Measurements from ENCODE around the gene PRF1. TPM values are rescaled to one million over a fixed set of nuclear protein-coding genes. Genes with fewer than 3 reads are reported as not detected.

PRF1 gene
- total RNA-seq, 3 donors from 2014 or later (not counting 1 experiment from before 2014, with no cell fraction given): 1,641 to 2,133 (median 1,982) TPM

- Mint-ChIP-seq H3K27ac (peak overlapping the region; percentile 95 to 97), H3K4me1 (peaks cover 86 to 97% of the 10 kb centered on the region in 2 donors), H3K27me3 (ENCODE audit: low read depth in 2 of 2) (no peaks in the 10 kb centered on the region), H3K4me3 (peak overlapping the region; percentile 100), H3K9me3 (no peaks in the 10 kb centered on the region), H3K36me3 (peaks cover 17% of the 10 kb centered on the region)
- peaks cover 37% of the 10 kb centered on the region for H3K36me3 ChIP-seq (ENCODE audit: control insufficient read depth, insufficient read depth, low read length)
- 64% methylated on average over 3 of the region's 3 CpGs for WGBS (ENCODE audit: insufficient coverage)
- peak in 1 of 2 donors; percentile 23 for DNase-seq
- H3K27ac ChIP-seq (ENCODE audit: low read length): peak overlapping the region; percentile 26
- peak; percentile 55 to 63 (median 59) for ATAC-seq
- no peak overlapping the region for H3K4me3 ChIP-seq (ENCODE audit: low read length)
- H3K4me1 ChIP-seq (ENCODE audit: control insufficient read depth, insufficient read depth, low read length): peaks cover 81% of the 10 kb centered on the region
- TF ChIP-seq, protein P1, sequence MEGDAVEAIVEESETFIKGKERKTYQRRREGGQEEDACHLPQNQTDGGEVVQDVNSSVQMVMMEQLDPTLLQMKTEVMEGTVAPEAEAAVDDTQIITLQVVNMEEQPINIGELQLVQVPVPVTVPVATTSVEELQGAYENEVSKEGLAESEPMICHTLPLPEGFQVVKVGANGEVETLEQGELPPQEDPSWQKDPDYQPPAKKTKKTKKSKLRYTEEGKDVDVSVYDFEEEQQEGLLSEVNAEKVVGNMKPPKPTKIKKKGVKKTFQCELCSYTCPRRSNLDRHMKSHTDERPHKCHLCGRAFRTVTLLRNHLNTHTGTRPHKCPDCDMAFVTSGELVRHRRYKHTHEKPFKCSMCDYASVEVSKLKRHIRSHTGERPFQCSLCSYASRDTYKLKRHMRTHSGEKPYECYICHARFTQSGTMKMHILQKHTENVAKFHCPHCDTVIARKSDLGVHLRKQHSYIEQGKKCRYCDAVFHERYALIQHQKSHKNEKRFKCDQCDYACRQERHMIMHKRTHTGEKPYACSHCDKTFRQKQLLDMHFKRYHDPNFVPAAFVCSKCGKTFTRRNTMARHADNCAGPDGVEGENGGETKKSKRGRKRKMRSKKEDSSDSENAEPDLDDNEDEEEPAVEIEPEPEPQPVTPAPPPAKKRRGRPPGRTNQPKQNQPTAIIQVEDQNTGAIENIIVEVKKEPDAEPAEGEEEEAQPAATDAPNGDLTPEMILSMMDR (IDR thresholded peaks at IDR 0.05): no peak
- no peaks in the 10 kb centered on the region for H3K27me3 ChIP-seq (ENCODE audit: control insufficient read depth, insufficient read depth, low read length)
- intact Hi-C loops (cut with micrococcal nuclease): no loop called here
- H3K9me3 ChIP-seq (ENCODE audit: control insufficient read depth, insufficient read depth, low read length): no peaks in the 10 kb centered on the region
Measured at GRCh38 chr10:70594161-70594560, 8.4 kb downstream of the PRF1 start.

- Histone ChIP-seq H3K27ac (ENCODE audit: low read length) (no peak overlapping the region), H3K4me3 (ENCODE audit: low read length) (no peak overlapping the region), H3K4me1 (ENCODE audit: control insufficient read depth, insufficient read depth, low read length) (peaks cover 74% of the 10 kb centered on the region), H3K27me3 (ENCODE audit: control insufficient read depth, insufficient read depth, low read length) (no peaks in the 10 kb centered on the region), H3K9me3 (ENCODE audit: control insufficient read depth, insufficient read depth, low read length) (no peaks in the 10 kb centered on the region), H3K36me3 (ENCODE audit: control insufficient read depth, insufficient read depth, low read length) (peaks cover 30% of the 10 kb centered on the region)
- H3K9me3 Mint-ChIP-seq: no peaks in the 10 kb centered on the region
- H3K4me3 Mint-ChIP-seq: no peak overlapping the region
- 86% methylated on average over 7 of the region's 7 CpGs for WGBS (ENCODE audit: insufficient coverage)
- TF ChIP-seq, protein P1 (IDR thresholded peaks at IDR 0.05): no peak
- ATAC-seq (no peak), DNase-seq (no peak)
- intact Hi-C loops (cut with micrococcal nuclease): no loop called here
- peaks cover 85 to 97% of the 10 kb centered on the region in 2 donors for H3K4me1 Mint-ChIP-seq
- no peaks in the 10 kb centered on the region for H3K27me3 Mint-ChIP-seq (ENCODE audit: low read depth in 2 of 2)
- peak overlapping the region; percentile 95 to 97 for H3K27ac Mint-ChIP-seq
- peaks cover 13% of the 10 kb centered on the region for H3K36me3 Mint-ChIP-seq
Measured at GRCh38 chr10:70593513-70593890, 9.0 kb downstream of the PRF1 start.

DNA sequence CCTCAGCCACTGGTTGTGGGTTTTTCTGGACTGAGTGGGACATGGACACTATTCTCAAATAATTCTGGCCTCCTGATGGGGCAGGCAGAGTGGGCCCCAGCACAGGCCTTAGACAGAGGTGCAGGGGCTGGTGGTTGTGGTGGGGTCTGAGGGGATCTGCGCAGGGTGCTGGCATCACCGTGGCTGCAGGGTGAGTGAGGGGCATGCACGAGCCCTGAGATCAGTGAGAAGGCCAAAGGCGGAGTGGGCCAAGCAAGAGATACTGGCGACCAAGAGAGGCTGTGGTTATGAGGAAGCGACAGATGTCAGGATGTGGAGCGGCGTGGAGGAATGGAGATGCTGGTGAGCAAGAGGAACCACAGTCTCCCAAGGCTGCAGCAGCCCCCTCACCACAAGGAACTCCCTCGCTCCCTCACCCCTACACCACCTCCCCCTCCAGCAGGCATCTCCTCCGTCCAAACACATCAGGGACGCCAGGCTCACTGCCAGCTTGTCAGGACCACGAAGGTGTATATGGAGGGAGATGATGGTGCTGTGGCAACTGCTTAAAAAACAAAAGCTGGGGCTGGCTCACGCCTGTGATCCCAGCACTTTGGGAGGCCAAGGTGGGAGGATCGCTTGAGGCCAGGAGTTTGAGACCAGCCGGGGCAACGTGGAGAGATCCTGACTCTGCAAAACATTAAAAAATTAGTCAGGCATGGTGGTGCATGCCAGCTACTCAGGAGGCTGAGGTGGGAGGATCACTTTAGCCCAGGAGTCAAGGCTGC is 9.6 kb downstream of the PRF1 start:
- Histone ChIP-seq H3K9me3 (ENCODE audit: control insufficient read depth, insufficient read depth, low read length) (no peaks in the 10 kb centered on the region), H3K27me3 (ENCODE audit: control insufficient read depth, insufficient read depth, low read length) (no peaks in the 10 kb centered on the region), H3K4me3 (ENCODE audit: low read length) (no peak overlapping the region), H3K27ac (ENCODE audit: low read length) (no peak overlapping the region), H3K4me1 (ENCODE audit: control insufficient read depth, insufficient read depth, low read length) (peaks cover 68% of the 10 kb centered on the region), H3K36me3 (ENCODE audit: control insufficient read depth, insufficient read depth, low read length) (peaks cover 25% of the 10 kb centered on the region)
- Mint-ChIP-seq H3K27ac (peak overlapping the region; percentile 95 to 97), H3K9me3 (no peaks in the 10 kb centered on the region), H3K27me3 (ENCODE audit: low read depth in 2 of 2) (no peaks in the 10 kb centered on the region), H3K36me3 (peaks cover 13% of the 10 kb centered on the region), H3K4me1 (peaks cover 88 to 97% of the 10 kb centered on the region in 2 donors), H3K4me3 (peak overlapping the region; percentile 26)
- ATAC-seq: peak in 1 of 3 donors; percentile 5
- WGBS (ENCODE audit: insufficient coverage): 37% methylated on average over 12 of the region's 16 CpGs
- no peak for DNase-seq
- TF ChIP-seq, protein P1 (IDR thresholded peaks at IDR 0.05): no peak
- intact Hi-C loops (cut with micrococcal nuclease): no loop called here

Measured in natural killer cell (primary cell).